HG02763 (cell line): ENCODE results near the gene GHITM.

Experiments used
- ATAC-seq: cut with Tn5 transposase; IDR thresholded peaks from one replicate; pipeline ENCODE4 v1.9.1; 2021; ENCODE audit warnings: mild to moderate bottlenecking, moderate library complexity; ENCODE audit not compliant: unreplicated experiment

GHITM gene

DNA sequence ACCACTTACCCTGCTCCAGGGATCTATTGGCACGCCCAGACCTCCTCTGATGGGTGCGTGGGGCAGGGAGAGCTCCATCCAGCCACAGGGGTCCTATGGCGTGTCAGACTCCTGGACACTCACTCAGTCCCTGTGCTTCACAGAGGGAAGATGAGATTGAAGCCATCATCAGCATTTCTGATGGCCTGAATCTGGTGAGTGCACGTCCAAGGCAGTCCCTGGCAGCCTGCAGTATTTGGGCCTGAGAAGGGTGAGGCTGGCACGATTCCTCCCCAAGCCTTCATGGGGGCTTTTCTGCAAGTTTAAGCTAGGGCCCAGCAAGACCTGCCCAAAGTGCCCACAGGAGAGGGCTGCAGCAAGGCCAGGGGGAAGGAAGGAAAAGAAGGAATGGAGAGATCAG, 58.3 kb downstream of the GHITM start:
- no peak for ATAC-seq

DNA sequence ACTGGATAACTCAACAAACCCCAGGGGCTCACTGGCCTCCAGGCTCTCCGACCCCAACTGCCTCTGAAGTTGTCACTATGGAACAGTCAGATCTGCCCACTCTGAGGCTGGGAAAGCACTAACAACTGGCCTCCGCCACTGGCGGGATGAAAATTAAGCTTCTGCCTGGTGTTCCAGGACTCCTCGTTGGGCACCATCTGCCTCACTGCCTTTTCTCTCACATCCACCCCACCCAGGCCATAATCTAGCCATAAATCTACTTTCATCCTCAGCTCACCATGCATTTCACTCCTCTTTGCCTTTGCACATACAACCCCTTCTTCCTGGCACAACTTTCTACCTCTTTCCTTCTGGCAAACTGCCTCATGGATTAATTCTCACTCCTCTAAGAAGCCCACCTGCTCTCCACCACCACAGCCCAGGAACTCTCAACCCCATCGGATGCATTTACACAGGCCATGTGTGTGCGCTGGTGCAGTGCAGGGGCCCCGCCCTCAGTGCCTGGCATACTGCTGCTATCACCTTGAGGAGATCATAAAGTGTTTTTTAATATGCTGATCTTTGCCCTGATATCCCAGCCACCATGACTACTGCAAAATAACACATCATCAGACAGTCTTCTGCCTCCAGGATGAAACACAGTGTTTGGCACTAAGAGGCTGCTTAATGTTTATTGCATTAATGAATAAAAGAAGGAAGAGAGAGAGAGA, 59.1 kb downstream of the GHITM start:
- ATAC-seq = no peak

DNA sequence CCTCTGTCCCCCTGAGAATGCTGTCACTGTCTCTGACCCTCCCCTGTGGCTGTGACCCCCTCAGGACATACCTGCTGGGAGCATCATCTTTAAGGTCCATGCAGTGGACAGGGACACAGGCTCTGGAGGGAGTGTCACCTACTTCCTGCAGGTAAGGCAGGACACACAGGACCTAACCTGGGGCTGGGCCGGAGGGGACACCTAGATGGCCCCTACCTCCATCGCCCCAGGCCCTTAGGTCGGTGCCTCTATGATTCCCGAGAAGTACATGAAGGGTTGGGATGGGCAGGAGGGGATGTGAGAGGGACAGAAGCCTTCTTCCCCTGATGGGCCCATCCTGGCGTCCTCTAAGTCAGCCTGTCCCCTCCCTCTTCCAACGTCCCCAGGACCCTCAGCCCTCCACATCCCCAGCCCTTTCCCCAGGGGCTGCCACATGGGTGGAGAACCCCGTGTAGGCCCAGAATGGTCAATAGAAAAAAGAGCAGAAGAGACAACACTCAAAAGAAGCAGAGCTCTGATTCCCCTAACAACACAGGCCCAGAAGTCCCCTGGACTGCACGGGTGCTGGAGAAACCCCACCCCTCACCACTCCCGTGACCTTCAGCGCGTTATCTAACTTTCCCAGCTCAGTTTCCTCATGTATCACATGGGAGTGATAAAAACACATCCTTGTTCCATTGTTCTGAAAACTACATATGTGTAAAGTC, 61.4 kb downstream of the GHITM start:
- no peak for ATAC-seq

GRCh38 chr10:84201244-84201606, 61.9 kb downstream of the GHITM start:
- ATAC-seq = no peak

DNA sequence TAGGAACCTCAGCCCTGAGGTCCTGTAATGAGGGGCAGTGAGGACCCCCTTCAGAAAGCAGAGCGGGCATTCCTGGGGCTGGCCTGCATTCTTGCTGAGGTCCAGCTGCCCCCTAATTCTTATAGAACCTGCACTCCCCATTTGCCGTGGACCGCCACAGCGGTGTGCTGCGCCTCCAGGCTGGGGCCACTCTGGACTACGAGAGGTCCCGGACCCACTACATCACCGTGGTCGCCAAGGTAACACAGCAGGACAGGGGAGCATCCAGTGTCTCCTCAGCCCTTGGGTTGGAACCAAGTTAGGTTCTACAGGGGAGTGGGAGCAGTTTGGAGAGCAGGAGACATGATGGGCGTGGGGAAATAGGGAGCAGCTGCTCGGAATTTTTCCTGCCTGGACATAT, 62.4 kb downstream of the GHITM start:
- no peak for ATAC-seq

- ATAC-seq = no peak
These were observed 63.0 kb downstream of the GHITM start for GRCh38 chr10:84202349-84202748.
